ENCODE results near the gene NRG2.

The NRG2 gene

GRCh38 chr5:140039561-140039960 lies 3.5 kb downstream of the NRG2 start:
- no peak for DNase-seq

GRCh38 chr5:140038373-140038957 lies 4.6 kb downstream of the NRG2 start:
- no peak for DNase-seq

GRCh38 chr5:140037012-140037411 lies 6.1 kb downstream of the NRG2 start:
- no peak for DNase-seq

GRCh38 chr5:140035881-140036280 lies 7.2 kb downstream of the NRG2 start:
- no peak for DNase-seq

- no peak for DNase-seq
Measured at GRCh38 chr5:140033037-140033760, 9.9 kb downstream of the NRG2 start.

- DNase-seq: no peak
Measured at GRCh38 chr5:140032296-140032695, 10.8 kb downstream of the NRG2 start.

- no peak for DNase-seq
Measured at GRCh38 chr5:140027807-140028206, 15.3 kb downstream of the NRG2 start.

GRCh38 chr5:140025736-140026135 lies 17.4 kb downstream of the NRG2 start:
- DNase-seq: no peak

- no peak for DNase-seq
Measured at GRCh38 chr5:140024928-140025327, 18.2 kb downstream of the NRG2 start.

GRCh38 chr5:140023611-140024191 lies 19.4 kb downstream of the NRG2 start:
- DNase-seq: no peak

GRCh38 chr5:140020601-140021177 lies 22.4 kb downstream of the NRG2 start:
- DNase-seq: no peak

GRCh38 chr5:140018920-140019644 lies 24.0 kb downstream of the NRG2 start:
- DNase-seq: no peak

GRCh38 chr5:140018517-140018916 lies 24.6 kb downstream of the NRG2 start:
- no peak for DNase-seq

GRCh38 chr5:140018096-140018481 lies 25.0 kb downstream of the NRG2 start:
- no peak for DNase-seq

GRCh38 chr5:140017397-140018095 lies 25.6 kb downstream of the NRG2 start:
- no peak for DNase-seq

- DNase-seq: no peak
Measured at GRCh38 chr5:140015706-140016105, 27.4 kb downstream of the NRG2 start.

GRCh38 chr5:140014751-140015150 lies 28.3 kb downstream of the NRG2 start:
- no peak for DNase-seq

- no peak for DNase-seq
Measured at GRCh38 chr5:140013536-140013935, 29.6 kb downstream of the NRG2 start.

GRCh38 chr5:140012443-140012842 lies 30.7 kb downstream of the NRG2 start:
- no peak for DNase-seq

GRCh38 chr5:140011297-140011802 lies 31.7 kb downstream of the NRG2 start:
- no peak for DNase-seq

- no peak for DNase-seq
Measured at GRCh38 chr5:140010798-140011197, 32.3 kb downstream of the NRG2 start.

GRCh38 chr5:140007311-140007710 lies 35.8 kb downstream of the NRG2 start:
- DNase-seq: no peak

All from activated CD8-positive, alpha-beta memory T cell treated with anti-CD3 and anti-CD28 coated beads for 24 hours (primary cell).